Activated T-helper 1 cell treated with anti-CD3 and anti-CD28 coated beads, Interleukin-12 subunit alpha, Interleukin-12 subunit beta, Interleukin-2, Interleukin-4 antibody, amounts not matched to agents 30 ng/mL and 10 ng/mL and 1 ng/mL, durations not matched to agents 14 hours and 24 hours and 36 hours (primary cell): ENCODE data around the gene SP8. TPM values are rescaled to one million over a fixed set of nuclear protein-coding genes. Genes with fewer than 3 reads are reported as not detected.

ENCODE experiments used
- DNase-seq: peaks from one replicate; pipeline ENCODE4 v3.0.0; 2021; ENCODE audit warnings: low spot score
- H3K27ac Mint-ChIP-seq: one replicate; pipeline ENCODE4 v1.8.0; 2021; ENCODE audit warnings: mild to moderate bottlenecking, mixed read lengths
- H3K27me3 Mint-ChIP-seq: one replicate; pipeline ENCODE4 v1.8.0; 2022; ENCODE audit warnings: mild to moderate bottlenecking, moderate library complexity, mixed read lengths; ENCODE audit not compliant: insufficient read depth
- H3K36me3 Mint-ChIP-seq: one replicate; pipeline ENCODE4 v1.8.0; 2021; ENCODE audit warnings: low read depth, mixed read lengths
- H3K4me1 Mint-ChIP-seq: one replicate; pipeline ENCODE4 v1.8.0; 2021; ENCODE audit warnings: low read depth, mixed read lengths
- H3K4me3 Mint-ChIP-seq: one replicate; pipeline ENCODE4 v1.8.0; 2021; ENCODE audit warnings: mild to moderate bottlenecking, moderate library complexity, mixed read lengths
- H3K9me3 Mint-ChIP-seq: one replicate; pipeline ENCODE4 v1.8.0; 2021; ENCODE audit warnings: mixed read lengths
- intact Hi-C: fragments of 100-400 bp; cut with micrococcal nuclease; formaldehyde crosslinking; loops from one replicate; pipeline ENCODE4 v1.15.1; 2024
- total RNA-seq: library from RNA; stranded (reverse); gene quantifications from 2 replicates; pipeline ENCODE4 v1.2.3, GENCODE V29; 2022

Gene SP8
- total RNA-seq, 1 donor from 2014 or later = not detected

GRCh38 chr7:20791538-20792434, 5.1 kb upstream of the SP8 start:
- Mint-ChIP-seq H3K9me3 (peaks cover 3% of the 10 kb centered on the region), H3K36me3 (peaks cover 2% of the 10 kb centered on the region), H3K27ac (no peak overlapping the region), H3K4me3 (peak overlapping the region; percentile 19), H3K27me3 (peaks cover 84% of the 10 kb centered on the region), H3K4me1 (peaks cover 6% of the 10 kb centered on the region)
- intact Hi-C loops = loop anchor here (10.0 kb wide), 1 partner anchor 753 kb away; the partner anchor contains the start of gene DNAH11
- no peak for DNase-seq

GRCh38 chr7:20790375-20790774, 3.7 kb upstream of the SP8 start:
- Mint-ChIP-seq H3K4me1 (peaks cover 16% of the 10 kb centered on the region), H3K9me3 (peaks cover 3% of the 10 kb centered on the region), H3K27me3 (peaks cover 83% of the 10 kb centered on the region), H3K27ac (peak overlapping the region; percentile 21), H3K4me3 (no peak overlapping the region), H3K36me3 (peaks cover 2% of the 10 kb centered on the region)
- no peak for DNase-seq
- intact Hi-C loops = loop anchor here (10.0 kb wide), 1 partner anchor 754 kb away; the partner anchor contains the start of gene DNAH11

GRCh38 chr7:20788420-20788990, 1.8 kb upstream of the SP8 start:
- Mint-ChIP-seq H3K4me1 (peaks cover 21% of the 10 kb centered on the region), H3K27ac (no peak overlapping the region), H3K9me3 (peaks cover 3% of the 10 kb centered on the region), H3K27me3 (peaks cover 74% of the 10 kb centered on the region), H3K36me3 (peaks cover 4% of the 10 kb centered on the region), H3K4me3 (no peak overlapping the region)
- intact Hi-C loops = loop anchor here (5.0 kb wide), 1 partner anchor 1676 kb away; no protein-coding TSS in a partner anchor
- DNase-seq = no peak

GRCh38 chr7:20787660-20788419, 1.2 kb upstream of the SP8 start:
- Mint-ChIP-seq H3K27ac (peak overlapping the region; percentile 74), H3K4me3 (no peak overlapping the region), H3K4me1 (peaks cover 21% of the 10 kb centered on the region), H3K27me3 (peaks cover 73% of the 10 kb centered on the region), H3K36me3 (peaks cover 4% of the 10 kb centered on the region), H3K9me3 (peaks cover 3% of the 10 kb centered on the region)
- intact Hi-C loops = loop anchor here (5.0 kb wide), 1 partner anchor 1676 kb away; no protein-coding TSS in a partner anchor
- no peak for DNase-seq

GRCh38 chr7:20786421-20786778, 286 bp downstream of the SP8 start:
- Mint-ChIP-seq H3K9me3 (peaks cover 3% of the 10 kb centered on the region), H3K27me3 (peaks cover 74% of the 10 kb centered on the region), H3K4me1 (peaks cover 21% of the 10 kb centered on the region), H3K27ac (peak overlapping the region; percentile 83), H3K4me3 (peak overlapping the region; percentile 39), H3K36me3 (peaks cover 4% of the 10 kb centered on the region)
- no peak for DNase-seq
- intact Hi-C loops = loop anchor here (1.0 to 5.0 kb wide), 2 partner anchors 11 to 1674 kb away; no protein-coding TSS in a partner anchor

GRCh38 chr7:20786049-20786412, 655 bp downstream of the SP8 start:
- DNase-seq = no peak
- peaks cover 21% of the 10 kb centered on the region for H3K4me1 Mint-ChIP-seq
- peaks cover 4% of the 10 kb centered on the region for H3K36me3 Mint-ChIP-seq
- peaks cover 73% of the 10 kb centered on the region for H3K27me3 Mint-ChIP-seq
- H3K4me3 Mint-ChIP-seq = peak overlapping the region; percentile 39
- H3K9me3 Mint-ChIP-seq = peaks cover 3% of the 10 kb centered on the region
- intact Hi-C loops = loop anchor here (1.0 to 5.0 kb wide), 2 partner anchors 11 to 1674 kb away; no protein-coding TSS in a partner anchor
- H3K27ac Mint-ChIP-seq = peak overlapping the region; percentile 83

- Mint-ChIP-seq H3K27me3 (peaks cover 74% of the 10 kb centered on the region), H3K9me3 (peaks cover 3% of the 10 kb centered on the region), H3K4me3 (peak overlapping the region; percentile 39), H3K36me3 (peaks cover 4% of the 10 kb centered on the region), H3K4me1 (peaks cover 21% of the 10 kb centered on the region), H3K27ac (peak overlapping the region; percentile 83)
- intact Hi-C loops = loop anchor here (1.0 to 5.0 kb wide), 2 partner anchors 12 to 1673 kb away; no protein-coding TSS in a partner anchor
- no peak for DNase-seq
These were observed 1.3 kb downstream of the SP8 start for GRCh38 chr7:20785157-20786048.

- peaks cover 21% of the 10 kb centered on the region for H3K4me1 Mint-ChIP-seq
- H3K36me3 Mint-ChIP-seq = peaks cover 4% of the 10 kb centered on the region
- H3K27ac Mint-ChIP-seq = no peak overlapping the region
- no peak overlapping the region for H3K4me3 Mint-ChIP-seq
- H3K27me3 Mint-ChIP-seq = peaks cover 74% of the 10 kb centered on the region
- no peak for DNase-seq
- intact Hi-C loops = loop anchor here (5.0 kb wide), 1 partner anchor 1672 kb away; no protein-coding TSS in a partner anchor
- H3K9me3 Mint-ChIP-seq = peaks cover 3% of the 10 kb centered on the region
These were observed 2.1 kb downstream of the SP8 start for GRCh38 chr7:20784388-20785156.

GRCh38 chr7:20783700-20784387, 2.8 kb downstream of the SP8 start:
- H3K27me3 Mint-ChIP-seq = peaks cover 77% of the 10 kb centered on the region

GRCh38 chr7:20783125-20783699, 3.5 kb downstream of the SP8 start:
- intact Hi-C loops = loop anchor here (2.0 kb wide), 1 partner anchor 14 kb away; no protein-coding TSS in a partner anchor
- Mint-ChIP-seq H3K4me3 (no peak overlapping the region), H3K4me1 (peaks cover 21% of the 10 kb centered on the region), H3K27me3 (peaks cover 73% of the 10 kb centered on the region), H3K27ac (peak overlapping the region; percentile 23), H3K36me3 (peaks cover 4% of the 10 kb centered on the region), H3K9me3 (peaks cover 3% of the 10 kb centered on the region)
- DNase-seq = no peak

More at GRCh38 chr7:20783700-20784387, 2.8 kb downstream of the SP8 start:
- Mint-ChIP-seq H3K4me1 (peaks cover 21% of the 10 kb centered on the region), H3K27ac (peak overlapping the region; percentile 82), H3K36me3 (peaks cover 4% of the 10 kb centered on the region), H3K9me3 (peaks cover 3% of the 10 kb centered on the region), H3K4me3 (peak overlapping the region; percentile 53)
- no peak for DNase-seq
- intact Hi-C loops = loop anchor here (2.0 kb wide), 1 partner anchor 13 kb away; no protein-coding TSS in a partner anchor
